PFSK-1 (cell line): ENCODE data around the gene RNF214.

Experiments used
- FOXP2 ChIP-seq: optimal IDR thresholded peaks from 2 replicates; pipeline ENCODE3; 2011; ENCODE audit warnings: borderline replicate concordance, control low read depth, inconsistent platforms; ENCODE audit not compliant: insufficient read depth; ENCODE audit errors: extremely low read length, extremely low read depth
- POLR2AphosphoS5 ChIP-seq: IDR thresholded peaks from 2 replicates; pipeline ENCODE4 v1.6.1; 2012; ENCODE audit warnings: low read depth, mild to moderate bottlenecking, control low read depth, low read length, moderate library complexity
- REST ChIP-seq, 2 experiments: IDR thresholded peaks; 2 replicates each; pipeline versions ENCODE4 v1.6.1 to v1.8.0; 2011 to 2012; ENCODE audit warnings: low read depth in 2 of 2, low read length in 2 of 2, control low read depth in 1 of 2, inconsistent platforms in 1 of 2, mild to moderate bottlenecking in 1 of 2, moderate library complexity in 1 of 2; ENCODE audit not compliant: insufficient read depth in 1 of 2
- SIN3A ChIP-seq: IDR thresholded peaks from 2 replicates; pipeline ENCODE4 v1.6.1; 2012; ENCODE audit warnings: mild to moderate bottlenecking, low read length, moderate library complexity, borderline replicate concordance; ENCODE audit not compliant: insufficient read depth
- TAF1 ChIP-seq: IDR thresholded peaks from 2 replicates; pipeline ENCODE4 v1.6.1; 2012; ENCODE audit warnings: low read length, control low read depth, borderline replicate concordance; ENCODE audit not compliant: insufficient read depth

Gene RNF214

GRCh38 chr11:117315285-117316196 lies 83.1 kb downstream of the RNF214 start:
- no peak for TF ChIP-seq FOXP2
- no peak for TF ChIP-seq POLR2AphosphoS5
- no peak for TF ChIP-seq SIN3A
- TF ChIP-seq TAF1: no peak
- TF ChIP-seq REST (IDR thresholded peaks at IDR 0.05; ENCODE audit: insufficient read depth in 1 of 2, low read depth in 2 of 2, low read length in 2 of 2): no peak

- TF ChIP-seq POLR2AphosphoS5 (peak; percentile 79; the same call in 1 of the 2 replicates), SIN3A (no peak), TAF1 (peak; percentile 80), FOXP2 (peak; percentile 71)
Measured at GRCh38 chr11:117316197-117316961, 83.9 kb downstream of the RNF214 start, which contains the start of gene BACE1. BACE1 (minus strand) TSS chr11:117316256; CDS start chr11:117315795, 461 bp downstream.

- TF ChIP-seq TAF1 (no peak), POLR2AphosphoS5 (no peak), SIN3A (no peak), REST (IDR thresholded peaks at IDR 0.05; ENCODE audit: insufficient read depth in 1 of 2, low read depth in 2 of 2, low read length in 2 of 2) (no peak), FOXP2 (no peak)
Measured at GRCh38 chr11:117318738-117319137, 86.3 kb downstream of the RNF214 start.

GRCh38 chr11:117319214-117319840 lies 86.9 kb downstream of the RNF214 start:
- TF ChIP-seq TAF1 (no peak), SIN3A (no peak), POLR2AphosphoS5 (no peak), REST (IDR thresholded peaks at IDR 0.05; ENCODE audit: insufficient read depth in 1 of 2, low read depth in 2 of 2, low read length in 2 of 2) (no peak), FOXP2 (no peak)
